Neural cell (in vitro differentiated cells): ENCODE measurements around the gene TRPT1.

ENCODE experiments used
- EZH2 ChIP-seq: fragments of 200-600, 300-800 bp; shearing (Covaris generic), sonication (generic); IDR thresholded peaks from 2 replicates; pipeline ENCODE4 v1.6.1; 2014; ENCODE audit warnings: antibody characterized with exemption, low read length, borderline replicate concordance, mild to moderate bottlenecking; ENCODE audit not compliant: insufficient read depth, poor library complexity, severe bottlenecking
- MXI1 ChIP-seq: fragments of 450-650 bp; conservative IDR thresholded peaks from 2 replicates; pipeline ENCODE4 v1.6.1; 2014; ENCODE audit warnings: antibody characterized with exemption, mild to moderate bottlenecking; ENCODE audit not compliant: poor library complexity, severe bottlenecking
- POLR2AphosphoS5 ChIP-seq: IDR thresholded peaks from 2 replicates; pipeline ENCODE4 v1.6.1; 2012
- SMC3 ChIP-seq: fragments of 450-650 bp; conservative IDR thresholded peaks from 2 replicates; pipeline ENCODE4 v1.6.1; 2014; ENCODE audit warnings: antibody characterized with exemption, mild to moderate bottlenecking, moderate library complexity; ENCODE audit not compliant: poor library complexity
- TAF1 ChIP-seq: IDR thresholded peaks from 2 replicates; pipeline ENCODE4 v1.6.1; 2012; ENCODE audit warnings: low read depth
- TF ChIP-seq, protein P1 (sequence below): fragments of 450-650 bp; IDR thresholded peaks from 2 replicates; pipeline ENCODE4 v1.5.1; 2014; ENCODE audit warnings: antibody characterized with exemption, mild to moderate bottlenecking, moderate library complexity; ENCODE audit not compliant: poor library complexity, severe bottlenecking
- TF ChIP-seq, protein P2 (sequence below): IDR thresholded peaks from 2 replicates; pipeline ENCODE4 v1.6.1; 2012; ENCODE audit warnings: borderline replicate concordance

DNA sequence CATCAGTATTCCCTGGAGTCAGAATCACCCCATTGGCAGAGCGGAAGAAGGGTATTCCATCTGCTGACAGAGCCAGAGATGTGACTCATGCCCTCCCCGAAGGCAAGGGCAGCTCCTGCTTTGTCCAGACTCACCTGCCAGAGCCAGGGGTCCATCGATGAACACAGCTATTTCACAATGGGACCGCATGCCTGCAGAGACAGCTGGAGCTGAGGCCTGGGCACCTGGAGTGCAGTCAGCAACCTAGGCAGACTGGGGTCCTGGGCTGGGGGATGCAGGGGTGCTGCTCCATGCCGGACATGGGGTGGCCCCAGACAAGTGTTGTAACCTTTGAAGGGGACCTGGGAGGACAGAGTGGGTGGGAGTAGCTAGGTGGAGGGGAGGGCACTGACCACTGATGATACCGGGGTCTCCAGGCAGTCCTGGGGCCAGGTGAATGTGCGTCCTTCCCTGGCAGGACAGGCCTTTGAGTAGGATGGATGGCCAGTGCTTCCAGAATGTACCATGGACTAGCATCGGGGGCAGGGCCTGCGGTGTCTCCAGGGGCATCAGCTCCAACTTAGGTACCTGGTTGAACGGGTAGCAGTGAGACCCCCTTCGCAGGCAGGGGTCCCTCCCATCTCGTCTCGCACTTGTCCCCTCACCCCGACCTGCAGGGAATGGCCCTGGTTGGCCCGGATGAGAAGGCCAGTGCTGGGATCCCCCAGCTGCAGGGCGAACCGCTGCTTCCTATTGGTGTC lies 1.7 kb downstream of the TRPT1 start:
- TF ChIP-seq, protein P1, sequence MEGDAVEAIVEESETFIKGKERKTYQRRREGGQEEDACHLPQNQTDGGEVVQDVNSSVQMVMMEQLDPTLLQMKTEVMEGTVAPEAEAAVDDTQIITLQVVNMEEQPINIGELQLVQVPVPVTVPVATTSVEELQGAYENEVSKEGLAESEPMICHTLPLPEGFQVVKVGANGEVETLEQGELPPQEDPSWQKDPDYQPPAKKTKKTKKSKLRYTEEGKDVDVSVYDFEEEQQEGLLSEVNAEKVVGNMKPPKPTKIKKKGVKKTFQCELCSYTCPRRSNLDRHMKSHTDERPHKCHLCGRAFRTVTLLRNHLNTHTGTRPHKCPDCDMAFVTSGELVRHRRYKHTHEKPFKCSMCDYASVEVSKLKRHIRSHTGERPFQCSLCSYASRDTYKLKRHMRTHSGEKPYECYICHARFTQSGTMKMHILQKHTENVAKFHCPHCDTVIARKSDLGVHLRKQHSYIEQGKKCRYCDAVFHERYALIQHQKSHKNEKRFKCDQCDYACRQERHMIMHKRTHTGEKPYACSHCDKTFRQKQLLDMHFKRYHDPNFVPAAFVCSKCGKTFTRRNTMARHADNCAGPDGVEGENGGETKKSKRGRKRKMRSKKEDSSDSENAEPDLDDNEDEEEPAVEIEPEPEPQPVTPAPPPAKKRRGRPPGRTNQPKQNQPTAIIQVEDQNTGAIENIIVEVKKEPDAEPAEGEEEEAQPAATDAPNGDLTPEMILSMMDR = no peak
- TF ChIP-seq SMC3 = no peak
- TF ChIP-seq, protein P2, sequence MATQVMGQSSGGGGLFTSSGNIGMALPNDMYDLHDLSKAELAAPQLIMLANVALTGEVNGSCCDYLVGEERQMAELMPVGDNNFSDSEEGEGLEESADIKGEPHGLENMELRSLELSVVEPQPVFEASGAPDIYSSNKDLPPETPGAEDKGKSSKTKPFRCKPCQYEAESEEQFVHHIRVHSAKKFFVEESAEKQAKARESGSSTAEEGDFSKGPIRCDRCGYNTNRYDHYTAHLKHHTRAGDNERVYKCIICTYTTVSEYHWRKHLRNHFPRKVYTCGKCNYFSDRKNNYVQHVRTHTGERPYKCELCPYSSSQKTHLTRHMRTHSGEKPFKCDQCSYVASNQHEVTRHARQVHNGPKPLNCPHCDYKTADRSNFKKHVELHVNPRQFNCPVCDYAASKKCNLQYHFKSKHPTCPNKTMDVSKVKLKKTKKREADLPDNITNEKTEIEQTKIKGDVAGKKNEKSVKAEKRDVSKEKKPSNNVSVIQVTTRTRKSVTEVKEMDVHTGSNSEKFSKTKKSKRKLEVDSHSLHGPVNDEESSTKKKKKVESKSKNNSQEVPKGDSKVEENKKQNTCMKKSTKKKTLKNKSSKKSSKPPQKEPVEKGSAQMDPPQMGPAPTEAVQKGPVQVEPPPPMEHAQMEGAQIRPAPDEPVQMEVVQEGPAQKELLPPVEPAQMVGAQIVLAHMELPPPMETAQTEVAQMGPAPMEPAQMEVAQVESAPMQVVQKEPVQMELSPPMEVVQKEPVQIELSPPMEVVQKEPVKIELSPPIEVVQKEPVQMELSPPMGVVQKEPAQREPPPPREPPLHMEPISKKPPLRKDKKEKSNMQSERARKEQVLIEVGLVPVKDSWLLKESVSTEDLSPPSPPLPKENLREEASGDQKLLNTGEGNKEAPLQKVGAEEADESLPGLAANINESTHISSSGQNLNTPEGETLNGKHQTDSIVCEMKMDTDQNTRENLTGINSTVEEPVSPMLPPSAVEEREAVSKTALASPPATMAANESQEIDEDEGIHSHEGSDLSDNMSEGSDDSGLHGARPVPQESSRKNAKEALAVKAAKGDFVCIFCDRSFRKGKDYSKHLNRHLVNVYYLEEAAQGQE = no peak
- no peak for TF ChIP-seq EZH2
- TF ChIP-seq TAF1 = no peak
- no peak for TF ChIP-seq MXI1
- no peak for TF ChIP-seq POLR2AphosphoS5
